Pancreas (tissue), 10 donors: ENCODE results near the gene RAD18. TPM values are rescaled to one million over a fixed set of nuclear protein-coding genes. Genes with fewer than 3 reads are reported as not detected.

ENCODE experiments used
- ATAC-seq, 4 donors: fragments of 200-7000 bp; cut with Tn5 transposase; one replicate each; pipeline versions ENCODE4 v1.8.0 to v1.9.1; 2020; ENCODE audit warnings: mild to moderate bottlenecking in 4 of 4, moderate library complexity in 4 of 4
- DNase-seq, 6 donors: peaks; one replicate each; pipeline ENCODE4 v3.0.0-alpha.2; 2020
- FAIRE-seq: peaks from 2 replicates; lab custom pipeline; 2012; peaks lifted over from hg19 to GRCh38; lab: Jason Lieb, UNC
- H3K27ac ChIP-seq, 4 donors: fragments of 200-600 bp; sonication (generic); 1 replicate in 3 of 4; 2 replicates in 1 of 4; pipeline versions ENCODE4 v1.5.0 to v1.8.0; 2020
- H3K27me3 ChIP-seq, 4 donors: fragments of 200-600 bp; one replicate each; pipeline ENCODE4 v1.8.0; 2021
- H3K36me3 ChIP-seq, 3 donors: fragments of 200-600 bp; sonication (generic) in 1 of 3; one replicate each; pipeline versions ENCODE4 v1.5.0 to v1.8.0; 2020 to 2021
- H3K4me1 ChIP-seq, 3 donors: fragments of 200-600 bp; one replicate each; pipeline ENCODE4 v1.8.0; 2021
- H3K4me3 ChIP-seq, 4 donors: fragments of 200-600 bp; sonication (generic) in 2 of 4; one replicate each; pipeline versions ENCODE4 v1.5.0 to v1.8.0; 2020 to 2021
- H3K9me3 ChIP-seq, 4 donors: fragments of 200-600 bp; one replicate each; pipeline ENCODE4 v1.8.0; 2021
- WGBS, 2 donors: extraction: QIAGEN DNeasy Blood & Tissue Kit; methylation state at CpG; one replicate each; pipeline ENCODE4 v1.1.7; 2013; 5-methylcytosine and 5-hydroxymethylcytosine counted together
- intact Hi-C, 3 donors: fragments of 100-400 bp; cut with DNase I; formaldehyde crosslinking; loops; one replicate each; pipeline versions ENCODE4 v1.11.1 to v1.14.2; 2022
- polyA plus RNA-seq, 2 donors: library from polyadenylated mRNA; stranded (reverse); fragments of 200-250 nt; gene quantifications; one replicate each; pipeline ENCODE4 v1.2.3, GENCODE V29; 2013
- total RNA-seq, 6 donors: library from RNA; stranded (reverse); fragmentation: NEBNext Ultra II Directional in 4 of 6; extraction: Animal tissue kit (Norgen Biotek cat#: 25700) in 4 of 6; gene quantifications; one replicate each; pipeline versions ENCODE4 v1.2.1 to v1.2.4, GENCODE V29; 2021 to 2023
- TF ChIP-seq, protein P1 (sequence below), 4 donors: fragments of 200-600 bp; sonication (generic) in 3 of 4; IDR thresholded peaks; one replicate each; pipeline versions ENCODE4 v1.5.0 to v1.8.0; 2021; ENCODE audit warnings: antibody characterized with exemption in 4 of 4
- donor health status: healthy with polysubstance abuse.
- donor health status: DM: no; HTN: no; CAD: no; lungs with moderate emphysema.
- donor health status: DM: no; HTN: no; CAD: no.
- donor health status: control.
- donor health status: control.
- donor health status: Bipolar disorder and iron deficiency.
- donor health status: DM: yes; HTN: yes; CAD: no.
- donor health status: DM: no; HTN: no; CAD: no.
- donor health status: DM: no; HTN: no; CAD: no.
- donor health status: DM: yes; HTN: yes; CAD: no.

The RAD18 gene
- total and polyA plus RNA-seq, 8 donors: 1.2 to 4.3 (median 2.2) TPM

GRCh38 chr3:8975081-8976020 is 12.1 kb upstream of the RAD18 start:
- Histone ChIP-seq H3K9me3 (no peaks in the 10 kb centered on the region), H3K4me1 (no peaks in the 10 kb centered on the region), H3K27ac (no peak overlapping the region), H3K4me3 (no peak overlapping the region), H3K27me3 (no peaks in the 10 kb centered on the region), H3K36me3 (no peaks in the 10 kb centered on the region)
- WGBS, 2 donors: 46 to 60% methylated on average over 11 of the region's 11 CpGs
- intact Hi-C loops: no loop called here
- FAIRE-seq (no peak), ATAC-seq (no peak), DNase-seq (no peak)
- TF ChIP-seq, protein P1, sequence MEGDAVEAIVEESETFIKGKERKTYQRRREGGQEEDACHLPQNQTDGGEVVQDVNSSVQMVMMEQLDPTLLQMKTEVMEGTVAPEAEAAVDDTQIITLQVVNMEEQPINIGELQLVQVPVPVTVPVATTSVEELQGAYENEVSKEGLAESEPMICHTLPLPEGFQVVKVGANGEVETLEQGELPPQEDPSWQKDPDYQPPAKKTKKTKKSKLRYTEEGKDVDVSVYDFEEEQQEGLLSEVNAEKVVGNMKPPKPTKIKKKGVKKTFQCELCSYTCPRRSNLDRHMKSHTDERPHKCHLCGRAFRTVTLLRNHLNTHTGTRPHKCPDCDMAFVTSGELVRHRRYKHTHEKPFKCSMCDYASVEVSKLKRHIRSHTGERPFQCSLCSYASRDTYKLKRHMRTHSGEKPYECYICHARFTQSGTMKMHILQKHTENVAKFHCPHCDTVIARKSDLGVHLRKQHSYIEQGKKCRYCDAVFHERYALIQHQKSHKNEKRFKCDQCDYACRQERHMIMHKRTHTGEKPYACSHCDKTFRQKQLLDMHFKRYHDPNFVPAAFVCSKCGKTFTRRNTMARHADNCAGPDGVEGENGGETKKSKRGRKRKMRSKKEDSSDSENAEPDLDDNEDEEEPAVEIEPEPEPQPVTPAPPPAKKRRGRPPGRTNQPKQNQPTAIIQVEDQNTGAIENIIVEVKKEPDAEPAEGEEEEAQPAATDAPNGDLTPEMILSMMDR (IDR thresholded peaks at IDR 0.05): no peak

DNA sequence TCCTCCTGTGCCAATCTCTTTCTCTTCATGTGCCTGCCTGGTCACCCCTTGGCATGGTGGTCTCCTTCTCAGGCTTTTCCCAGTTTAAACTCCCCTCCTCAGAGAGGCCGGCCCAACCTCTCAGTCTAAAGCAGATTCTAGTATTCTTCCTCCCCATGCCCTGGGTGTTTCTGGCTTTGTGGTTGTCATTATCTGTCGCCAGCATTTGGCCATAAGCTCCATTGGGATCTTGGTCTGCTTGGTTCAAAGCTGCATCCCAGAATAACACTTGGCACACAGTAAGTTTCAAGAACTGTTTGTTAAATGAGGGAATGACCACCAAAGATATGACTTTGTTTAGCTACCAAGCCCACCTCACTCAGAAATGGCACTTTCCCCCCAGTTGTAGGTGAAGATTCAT is 11.2 kb upstream of the RAD18 start:
- ATAC-seq: no peak

DNA sequence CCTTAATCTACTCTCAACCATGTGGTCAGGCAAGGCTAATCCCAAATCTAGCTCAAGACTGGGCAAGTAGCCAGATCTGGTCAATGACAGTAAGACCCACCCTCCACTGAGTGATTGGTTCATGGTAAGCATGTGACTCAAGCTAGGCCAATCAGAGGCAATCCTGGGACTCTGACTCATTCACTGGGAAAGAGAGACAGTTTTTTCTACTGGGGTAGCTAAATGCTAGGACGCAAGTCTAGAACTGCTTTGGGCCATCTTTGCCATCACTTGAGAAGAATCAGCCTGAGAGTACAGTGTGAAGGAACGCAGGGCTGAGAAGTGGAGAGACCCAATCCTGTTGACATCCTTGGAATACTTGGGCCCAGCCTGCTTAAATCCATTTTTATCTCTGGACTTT is 9.4 kb upstream of the RAD18 start:
- Histone ChIP-seq H3K4me1 (no peaks in the 10 kb centered on the region), H3K27me3 (no peaks in the 10 kb centered on the region), H3K36me3 (no peaks in the 10 kb centered on the region), H3K9me3 (no peaks in the 10 kb centered on the region), H3K4me3 (no peak overlapping the region), H3K27ac (no peak overlapping the region)
- 88 to 93% methylated on average over 2 of the region's 2 CpGs for WGBS, 2 donors
- intact Hi-C loops: loop anchor here in 1 of 3 donors (5.0 kb wide), 1 partner anchor 330 kb away; no protein-coding TSS in a partner anchor
- TF ChIP-seq, protein P1 (IDR thresholded peaks at IDR 0.05): no peak
- DNase-seq (no peak), FAIRE-seq (no peak), ATAC-seq (no peak)

More for the DNA sequence above, 11.2 kb upstream of the RAD18 start:
- no peak for FAIRE-seq
- intact Hi-C loops: loop anchor here in 1 of 3 donors (5.0 kb wide), 1 partner anchor 328 kb away; no protein-coding TSS in a partner anchor
- WGBS, 2 donors: 77 to 84% methylated on average over 2 of the region's 2 CpGs
- no peaks in the 10 kb centered on the region for H3K27me3 ChIP-seq
- no peaks in the 10 kb centered on the region for H3K4me1 ChIP-seq
- DNase-seq: no peak
- H3K4me3 ChIP-seq: no peak overlapping the region
- no peaks in the 10 kb centered on the region for H3K36me3 ChIP-seq
- no peaks in the 10 kb centered on the region for H3K9me3 ChIP-seq
- TF ChIP-seq, protein P1 (IDR thresholded peaks at IDR 0.05): no peak
- no peak overlapping the region for H3K27ac ChIP-seq

DNA sequence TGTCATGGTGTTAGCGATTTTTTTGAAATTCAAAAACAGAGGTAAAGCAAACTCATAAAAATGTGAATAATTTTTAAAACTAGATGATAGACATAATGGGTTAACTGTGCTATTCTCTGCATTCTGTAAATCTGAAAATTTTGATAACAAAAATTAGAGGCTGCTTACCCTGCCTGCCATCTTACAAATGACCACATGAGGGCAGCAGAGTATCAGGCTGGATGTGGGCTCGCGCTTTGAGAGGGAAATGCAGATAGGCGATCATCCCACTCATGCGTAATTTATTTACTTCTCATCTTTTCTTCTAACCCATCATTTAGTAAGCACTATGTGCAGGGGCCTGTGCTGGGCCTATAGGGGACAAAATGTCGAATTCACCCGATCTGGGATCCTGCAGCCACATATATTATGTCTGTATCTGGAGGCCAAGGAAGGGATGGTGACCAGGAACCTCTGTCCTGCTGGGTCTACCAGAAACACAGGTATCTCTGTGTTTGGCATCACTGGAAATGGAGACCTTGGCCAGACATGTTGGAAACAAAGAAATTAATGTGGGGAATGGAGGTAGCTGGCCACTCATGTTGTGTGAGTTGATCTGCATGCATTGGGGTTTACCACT is 7.8 kb upstream of the RAD18 start:
- Histone ChIP-seq H3K9me3 (no peaks in the 10 kb centered on the region), H3K4me3 (no peak overlapping the region), H3K4me1 (no peaks in the 10 kb centered on the region), H3K36me3 (no peaks in the 10 kb centered on the region), H3K27me3 (no peaks in the 10 kb centered on the region), H3K27ac (no peak overlapping the region)
- ATAC-seq (peak; percentile 71 to 95 (median 92)), FAIRE-seq (no peak), DNase-seq (peak in 5 of 6 donors; percentile 30 to 74 (median 41))
- intact Hi-C loops: loop anchor here in 1 of 3 donors (5.0 kb wide), 1 partner anchor 331 kb away; no protein-coding TSS in a partner anchor
- WGBS, 2 donors: 0 to 1% methylated on average over 7 of the region's 7 CpGs
- TF ChIP-seq, protein P1 (IDR thresholded peaks at IDR 0.05): peak; percentile 85 to 97 (median 89)
